PC-9 (cell line): Measurements from ENCODE around the gene GATM.

Experiments used
- CTCF ChIP-seq: fragments of 200-600 bp; sonication (generic); conservative IDR thresholded peaks from 2 replicates; pipeline ENCODE4 v1.6.1; 2017; ENCODE audit warnings: mixed run types, antibody characterized with exemption, mild to moderate bottlenecking, moderate library complexity
- EZH2 ChIP-seq: fragments of 200-600 bp; sonication (generic); IDR thresholded peaks from 2 replicates; pipeline ENCODE4 v1.8.0; 2017; ENCODE audit warnings: antibody characterized with exemption, low read depth

GRCh38 chr15:45338417-45338816 is 39.9 kb downstream of the GATM start:
- TF ChIP-seq CTCF (no peak), EZH2 (no peak)
